Keratinocyte (primary cell): ENCODE data around the gene EFCAB12. TPM values are rescaled to one million over a fixed set of nuclear protein-coding genes. Genes with fewer than 3 reads are reported as not detected.
"Not testable (repeated sequence)": the region's sequence is repeated elsewhere in the genome, so short reads cannot be mapped to it uniquely, and the experiment has no call there.

Experiments
- DNase-seq: peaks from one replicate; pipeline ENCODE4 v3.0.0-alpha.2; 2011; ENCODE audit warnings: low read depth, missing footprints, low spot score
- FAIRE-seq: peaks from 2 replicates; lab custom pipeline; 2011; peaks lifted over from hg19 to GRCh38; lab: Jason Lieb, UNC
- H2AFZ ChIP-seq: 2 replicates; pipeline ENCODE4 v1.6.0; 2012; ENCODE audit warnings: low read length, control low read depth, inconsistent platforms; ENCODE audit not compliant: control insufficient read depth
- H3K27ac ChIP-seq: 2 replicates; pipeline ENCODE4 v1.5.1; 2011; ENCODE audit warnings: low read length; ENCODE audit not compliant: control insufficient read depth, insufficient read depth
- H3K27me3 ChIP-seq: 3 replicates; pipeline ENCODE4 v1.6.0; 2011; ENCODE audit warnings: low read length; ENCODE audit not compliant: control insufficient read depth, insufficient read depth; ENCODE audit errors: extremely low read depth
- H3K36me3 ChIP-seq, 2 experiments: 2 replicates in 1 of 2; 3 replicates in 1 of 2; pipeline ENCODE4 v1.5.1; 2011; ENCODE audit warnings: low read length in 2 of 2, mild to moderate bottlenecking in 1 of 2; ENCODE audit not compliant: control insufficient read depth in 2 of 2, insufficient read depth in 2 of 2; ENCODE audit errors: extremely low read depth in 1 of 2
- H3K4me1 ChIP-seq: 3 replicates; pipeline ENCODE4 v1.5.1; 2011; ENCODE audit warnings: low read length; ENCODE audit not compliant: control insufficient read depth, insufficient read depth; ENCODE audit errors: extremely low read depth
- H3K4me2 ChIP-seq: 3 replicates; pipeline ENCODE4 v1.6.0; 2011; ENCODE audit warnings: low read depth, low read length; ENCODE audit not compliant: control insufficient read depth, insufficient read depth; ENCODE audit errors: extremely low read depth
- H3K4me3 ChIP-seq, 3 experiments: fragments of 200-600 bp in 1 of 3; sonication (generic) in 1 of 3; 2 replicates in 2 of 3; 3 replicates in 1 of 3; pipeline ENCODE4 v1.5.1; 2011 to 2016; ENCODE audit warnings: low read length in 3 of 3, mild to moderate bottlenecking in 3 of 3, control low read depth in 2 of 3, inconsistent platforms in 1 of 3, low read depth in 1 of 3, mixed read lengths in 1 of 3, mixed run types in 1 of 3, moderate library complexity in 1 of 3; ENCODE audit not compliant: control insufficient read depth in 2 of 3, insufficient read depth in 2 of 3; ENCODE audit errors: extremely low read depth in 1 of 3
- H3K79me2 ChIP-seq: 2 replicates; pipeline ENCODE4 v1.6.0; 2012; ENCODE audit warnings: low read length; ENCODE audit not compliant: control insufficient read depth, insufficient read depth
- H3K9ac ChIP-seq: 3 replicates; pipeline ENCODE4 v1.6.0; 2011; ENCODE audit warnings: low read length; ENCODE audit not compliant: control insufficient read depth, insufficient read depth; ENCODE audit errors: extremely low read depth
- H3K9me1 ChIP-seq: 3 replicates; pipeline ENCODE4 v1.6.0; 2011; ENCODE audit warnings: low read length; ENCODE audit not compliant: control insufficient read depth, insufficient read depth; ENCODE audit errors: extremely low read depth
- H3K9me3 ChIP-seq: 2 replicates; pipeline ENCODE4 v1.5.1; 2012; ENCODE audit warnings: low read depth, low read length; ENCODE audit not compliant: control insufficient read depth
- H4K20me1 ChIP-seq: 3 replicates; pipeline ENCODE4 v1.6.0; 2011; ENCODE audit warnings: low read length; ENCODE audit not compliant: control insufficient read depth, insufficient read depth; ENCODE audit errors: extremely low read depth
- CTCF ChIP-seq, 3 experiments: IDR thresholded peaks in 1 of 3; conservative IDR thresholded peaks in 1 of 3; optimal IDR thresholded peaks in 1 of 3; 2 replicates in 2 of 3; 3 replicates in 1 of 3; pipeline versions ENCODE3 to v1.5.1; 2011; ENCODE audit warnings: low read length in 3 of 3, mild to moderate bottlenecking in 3 of 3, moderate library complexity in 2 of 3, control low read depth in 1 of 3, inconsistent platforms in 1 of 3; ENCODE audit not compliant: insufficient read depth in 2 of 3; ENCODE audit errors: extremely low read depth in 1 of 3
- EZH2 ChIP-seq: IDR thresholded peaks from one replicate; pipeline ENCODE4 v1.6.1; 2012; ENCODE audit warnings: inconsistent platforms, mild to moderate bottlenecking, low read length, moderate library complexity
- dilution Hi-C: fragments of 300-500 bp; cut with MboI; formaldehyde crosslinking; loops from one replicate; pipeline ENCODE4 v1.7.0; 2020; ENCODE audit warnings: low sequenced_read_pairs; ENCODE audit not compliant: extremely low pct_ligation_motif_present
- polyA plus RNA-seq, 5 experiments: library from polyadenylated mRNA; depleted of rRNA in 3 of 5; stranded (reverse) in 3 of 5; stranded (forward) in 1 of 5; unstranded in 1 of 5; fragments of >200 nt; gene quantifications; 1 replicate in 1 of 5; 2 replicates in 3 of 5; 3 replicates in 1 of 5; pipeline versions ENCODE4 v1.2.1 to v1.2.3, GENCODE V29; 2011 to 2012; ENCODE audit warnings: missing spikeins in 2 of 5, low read depth in 1 of 5, low replicate concordance in 1 of 5

Gene EFCAB12
- polyA plus RNA-seq, 1 donor (not counting 4 experiments of a cell fraction or from before 2014, with no cell fraction given), result 0.34 TPM

DNA sequence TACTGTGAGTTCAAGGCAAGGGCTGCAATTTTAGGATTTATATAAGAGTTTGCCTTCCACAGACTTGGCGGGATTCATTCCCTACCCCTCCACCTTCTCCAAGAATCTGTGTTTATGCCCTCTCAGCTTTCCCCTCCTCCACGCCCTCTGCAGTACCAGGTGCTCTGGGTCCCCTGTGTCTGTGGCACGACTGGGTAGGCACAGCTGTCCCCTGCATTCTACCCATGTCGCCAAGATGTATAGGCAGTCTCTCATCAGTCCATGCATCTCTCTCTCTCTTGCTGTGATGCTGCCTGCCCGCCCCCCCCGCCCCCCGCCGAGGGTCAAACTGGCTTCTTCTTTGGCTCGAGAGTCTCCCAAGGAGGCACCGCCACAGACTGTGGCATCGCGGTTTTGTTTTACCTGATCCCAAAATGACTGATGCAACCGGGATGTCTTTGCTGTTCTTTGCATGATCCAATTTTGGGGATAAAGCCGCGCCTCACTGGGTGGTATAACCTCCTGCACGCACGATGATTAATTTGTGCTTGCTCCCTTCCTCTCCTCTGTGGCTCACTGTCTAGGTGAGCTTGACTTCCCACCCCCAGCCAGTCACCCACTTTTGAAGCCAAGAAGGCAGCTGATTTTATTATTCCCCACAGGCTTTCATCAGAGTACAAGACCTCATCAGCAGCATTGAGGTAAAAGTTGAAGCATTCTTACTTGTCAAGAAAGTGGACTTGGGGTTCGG lies 43.7 kb downstream of the EFCAB12 start:
- Histone ChIP-seq H3K4me2 (no peak overlapping the region), H3K36me3 (peaks cover 7 to 9% of the 10 kb centered on the region in 2 experiments), H3K4me3 (no peak overlapping the region), H3K79me2 (no peaks in the 10 kb centered on the region), H4K20me1 (no peaks in the 10 kb centered on the region), H3K9ac (no peak overlapping the region), H3K4me1 (peaks cover 6% of the 10 kb centered on the region), H3K27ac (no peak overlapping the region), H2AFZ (no peak overlapping the region), H3K9me3 (no peaks in the 10 kb centered on the region), H3K27me3 (no peaks in the 10 kb centered on the region), H3K9me1 (no peaks in the 10 kb centered on the region)
- TF ChIP-seq EZH2 (no peak), CTCF (optimal IDR thresholded peaks at IDR 0.05 in 1 of 3, IDR thresholded peaks at IDR 0.05 in 1 of 3, conservative IDR thresholded peaks at IDR 0.05 in 1 of 3; ENCODE audit: extremely low read depth in 1 of 3, insufficient read depth in 2 of 3, low read length in 3 of 3) (no peak)
- FAIRE-seq, result no peak
- dilution Hi-C loops, result no loop called here
- DNase-seq, result no peak

GRCh38 chr3:129384103-129384502 lies 44.3 kb downstream of the EFCAB12 start:
- dilution Hi-C loops, H3K79me2 ChIP-seq, H3K9me1 ChIP-seq, H3K4me2 ChIP-seq, H4K20me1 ChIP-seq, H3K9me3 ChIP-seq, H3K36me3 ChIP-seq, H3K4me1 ChIP-seq, FAIRE-seq, H2AFZ ChIP-seq, H3K27me3 ChIP-seq, DNase-seq, H3K27ac ChIP-seq, H3K4me3 ChIP-seq, H3K9ac ChIP-seq: not testable (repeated sequence)
